GM12892 (cell line): Measurements from ENCODE around the gene NSG2.

Experiments
- DNase-seq: peaks from one replicate; pipeline ENCODE4 v3.0.0; 2011; ENCODE audit not compliant: insufficient read length
- FAIRE-seq: peaks from 2 replicates; lab custom pipeline; 2011; peaks lifted over from hg19 to GRCh38; lab: Jason Lieb, UNC
- POLR2A ChIP-seq: IDR thresholded peaks from 2 replicates; pipeline ENCODE4 v1.6.1; 2011; ENCODE audit warnings: low read depth, low read length, control low read depth
- POLR2AphosphoS5 ChIP-seq: IDR thresholded peaks from 2 replicates; pipeline ENCODE4 v1.6.1; 2011; ENCODE audit warnings: low read depth, low read length, control low read depth
- TAF1 ChIP-seq: IDR thresholded peaks from 2 replicates; pipeline ENCODE4 v1.6.1; 2011; ENCODE audit warnings: low read depth, mild to moderate bottlenecking, control low read depth, low read length, borderline replicate concordance

The NSG2 gene

GRCh38 chr5:174065528-174066197 lies 20.2 kb downstream of the NSG2 start:
- TF ChIP-seq POLR2AphosphoS5 (no peak), TAF1 (no peak), POLR2A (no peak)
- FAIRE-seq = no peak
- no peak for DNase-seq

- DNase-seq (no peak), FAIRE-seq (no peak)
- TF ChIP-seq TAF1 = no peak
Measured at GRCh38 chr5:174067499-174067898, 22.0 kb downstream of the NSG2 start.

DNA sequence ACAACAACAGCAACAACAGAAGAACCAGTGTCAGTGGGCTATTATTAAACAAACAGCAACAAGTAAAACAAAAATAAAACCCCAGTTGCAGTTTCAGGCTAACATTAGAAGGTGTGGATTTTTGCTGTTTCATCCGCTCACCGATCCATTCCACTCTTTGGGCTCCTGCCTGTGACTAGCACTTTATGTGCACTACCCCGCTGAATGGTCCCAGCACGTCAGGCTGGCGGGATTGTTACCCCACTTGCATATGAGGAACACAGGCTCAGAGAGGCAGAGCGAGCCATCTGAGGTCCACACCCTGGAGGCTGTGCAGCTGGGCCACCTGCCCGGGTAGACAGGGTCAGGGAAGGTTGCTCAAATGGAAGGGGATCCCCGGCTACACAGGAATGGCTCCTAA lies 26.0 kb downstream of the NSG2 start:
- FAIRE-seq (no peak), DNase-seq (no peak)
- no peak for TF ChIP-seq POLR2A
- TF ChIP-seq TAF1 = no peak
- TF ChIP-seq POLR2AphosphoS5 = no peak

- DNase-seq (no peak), FAIRE-seq (no peak)
- TF ChIP-seq POLR2AphosphoS5 (no peak), TAF1 (no peak), POLR2A (no peak)
Measured at GRCh38 chr5:174073122-174073660, 27.7 kb downstream of the NSG2 start.

DNA sequence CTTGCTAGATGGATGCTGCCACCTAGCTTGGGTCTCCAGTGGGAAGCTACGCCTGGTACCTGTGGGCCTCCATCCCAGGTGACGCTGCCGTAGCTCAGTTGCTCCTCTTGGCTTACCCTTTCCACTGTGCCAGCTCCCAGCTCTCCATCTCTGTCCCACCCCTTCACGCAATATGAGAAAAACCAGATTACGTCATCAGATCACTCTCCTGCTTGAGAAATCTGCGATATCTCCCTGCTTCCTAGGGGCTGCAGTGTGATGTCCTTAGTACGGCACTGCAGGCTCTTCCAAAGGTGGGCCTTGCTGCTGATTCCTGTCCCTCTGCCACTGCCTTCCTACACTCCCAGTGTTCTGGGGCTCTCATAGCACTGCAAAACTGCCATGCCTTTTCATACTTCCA lies 28.9 kb downstream of the NSG2 start:
- FAIRE-seq = no peak
- TF ChIP-seq POLR2A = no peak
- TF ChIP-seq TAF1 = no peak
- no peak for TF ChIP-seq POLR2AphosphoS5
- no peak for DNase-seq

GRCh38 chr5:174078416-174078815 lies 32.9 kb downstream of the NSG2 start:
- TF ChIP-seq POLR2A = no peak
- TF ChIP-seq POLR2AphosphoS5 = no peak
- no peak for TF ChIP-seq TAF1
- FAIRE-seq = no peak
- DNase-seq = no peak

GRCh38 chr5:174082286-174082685 lies 36.8 kb downstream of the NSG2 start:
- TF ChIP-seq TAF1 (no peak), POLR2AphosphoS5 (no peak), POLR2A (no peak)
- DNase-seq = no peak
- no peak for FAIRE-seq

- DNase-seq = no peak
Measured at GRCh38 chr5:174083056-174083827, 37.7 kb downstream of the NSG2 start.

DNA sequence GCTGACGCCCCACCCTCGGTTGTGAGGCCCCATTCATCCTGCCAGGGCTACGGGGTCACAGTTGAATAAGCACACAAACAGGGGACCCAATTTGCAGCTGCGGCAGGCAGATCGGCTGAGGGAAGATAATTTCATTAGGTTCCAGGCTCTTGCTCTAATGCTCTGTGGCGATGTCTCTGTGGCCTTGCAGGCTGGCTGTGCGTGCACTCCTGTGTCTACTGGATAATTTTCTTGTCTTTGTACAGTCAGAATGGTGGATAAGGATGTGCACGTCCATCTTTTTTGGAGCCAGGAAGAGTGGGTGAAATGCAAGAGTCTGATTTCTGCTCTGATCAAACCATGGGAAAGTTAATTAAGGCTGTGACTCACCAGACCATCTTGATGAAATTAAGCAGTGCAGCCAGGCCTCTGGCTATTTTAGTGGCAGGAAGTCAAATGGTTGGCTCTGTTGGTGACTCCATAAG lies 39.2 kb downstream of the NSG2 start:
- FAIRE-seq (no peak), DNase-seq (no peak)
- TF ChIP-seq POLR2A (no peak), POLR2AphosphoS5 (no peak), TAF1 (no peak)

More at GRCh38 chr5:174083056-174083827, 37.7 kb downstream of the NSG2 start:
- FAIRE-seq = no peak
- TF ChIP-seq POLR2A = no peak

DNA sequence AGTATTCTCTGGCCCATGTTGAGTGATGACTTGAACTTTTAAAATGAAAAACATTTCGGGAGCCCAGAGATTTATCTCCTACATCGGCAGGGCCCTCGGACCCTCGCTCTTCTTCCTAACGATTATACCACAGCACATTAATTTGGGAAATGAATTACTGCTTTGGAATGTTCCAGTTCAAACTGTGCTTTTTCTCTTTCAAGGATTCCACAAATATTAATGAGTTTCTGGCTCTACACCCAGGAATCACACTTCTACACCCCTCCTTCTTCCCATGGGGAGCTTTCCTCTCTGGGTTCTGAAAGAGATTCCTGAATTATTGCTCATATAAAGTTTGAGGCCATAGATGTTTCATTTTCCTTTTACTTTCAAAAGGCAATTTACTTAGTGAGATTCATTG lies 41.2 kb downstream of the NSG2 start:
- DNase-seq (no peak), FAIRE-seq (no peak)
- TF ChIP-seq POLR2AphosphoS5 = no peak
- TF ChIP-seq POLR2A = no peak
- no peak for TF ChIP-seq TAF1

- FAIRE-seq (no peak), DNase-seq (no peak)
- no peak for TF ChIP-seq POLR2A
- TF ChIP-seq TAF1 = no peak
- TF ChIP-seq POLR2AphosphoS5 = no peak
Measured at GRCh38 chr5:174087783-174088182, 42.3 kb downstream of the NSG2 start.

- DNase-seq (no peak), FAIRE-seq (no peak)
- TF ChIP-seq TAF1 = no peak
- TF ChIP-seq POLR2A = no peak
- no peak for TF ChIP-seq POLR2AphosphoS5
Measured at GRCh38 chr5:174090129-174090528, 44.6 kb downstream of the NSG2 start.

- DNase-seq (no peak), FAIRE-seq (no peak)
- TF ChIP-seq POLR2AphosphoS5 = no peak
- TF ChIP-seq POLR2A = no peak
- no peak for TF ChIP-seq TAF1
Measured at GRCh38 chr5:174093123-174093522, 47.6 kb downstream of the NSG2 start.
